Liver (tissue), 9 donors: Measurements from ENCODE around the gene BTBD9. TPM values are rescaled to one million over a fixed set of nuclear protein-coding genes. Genes with fewer than 3 reads are reported as not detected.

Experiments used
- DNase-seq: peaks from one replicate; pipeline ENCODE4 v3.0.0-alpha.2; 2017; ENCODE audit warnings: low spot score
- H3K27ac ChIP-seq, 2 donors: one replicate each; pipeline ENCODE4 v1.7.0; 2013; ENCODE audit warnings: inconsistent platforms in 2 of 2, low read length in 2 of 2, control low read depth in 1 of 2, low read depth in 1 of 2, mild to moderate bottlenecking in 1 of 2
- H3K27me3 ChIP-seq, 4 donors: one replicate each; pipeline versions ENCODE4 v1.6.1 to v1.7.0; 2013; ENCODE audit warnings: low read length in 3 of 4, inconsistent platforms in 1 of 4, mild to moderate bottlenecking in 1 of 4, moderate library complexity in 1 of 4; ENCODE audit not compliant: control insufficient read depth in 4 of 4, insufficient read depth in 4 of 4
- H3K36me3 ChIP-seq, 4 donors: one replicate each; pipeline versions ENCODE4 v1.6.1 to v1.7.0; 2013; ENCODE audit warnings: low read length in 3 of 4, mild to moderate bottlenecking in 3 of 4, low read depth in 1 of 4, moderate library complexity in 1 of 4; ENCODE audit not compliant: control insufficient read depth in 4 of 4, insufficient read depth in 3 of 4
- H3K4me1 ChIP-seq, 4 donors: one replicate each; pipeline versions ENCODE4 v1.6.1 to v1.7.0; 2013; ENCODE audit warnings: low read length in 3 of 4, mild to moderate bottlenecking in 3 of 4, moderate library complexity in 1 of 4; ENCODE audit not compliant: control insufficient read depth in 4 of 4, insufficient read depth in 4 of 4
- H3K4me3 ChIP-seq, 3 donors: one replicate each; pipeline versions ENCODE4 v1.6.1 to v1.7.0; 2013; ENCODE audit warnings: low read length in 3 of 3, control low read depth in 1 of 3, low read depth in 1 of 3, mild to moderate bottlenecking in 1 of 3
- H3K9ac ChIP-seq, 2 donors: one replicate each; pipeline ENCODE4 v1.7.0; 2013; ENCODE audit warnings: low read length in 2 of 2, mild to moderate bottlenecking in 2 of 2, moderate library complexity in 2 of 2, control low read depth in 1 of 2, low read depth in 1 of 2
- H3K9me3 ChIP-seq, 4 donors: one replicate each; pipeline versions ENCODE4 v1.6.1 to v1.7.0; 2013; ENCODE audit warnings: low read length in 3 of 4; ENCODE audit not compliant: control insufficient read depth in 4 of 4
- ATF3 ChIP-seq: IDR thresholded peaks from 2 replicates; pipeline ENCODE4 v1.6.1; 2016; ENCODE audit warnings: antibody characterized with exemption
- CTCF ChIP-seq: fragments of 150-350 bp; IDR thresholded peaks from 2 replicates; pipeline ENCODE4 v1.5.1; 2017; ENCODE audit warnings: improper control_type of control experiment, low read depth, low read length; ENCODE audit not compliant: missing input control
- EGR1 ChIP-seq, 2 donors: IDR thresholded peaks; 2 replicates each; pipeline ENCODE4 v1.6.1; 2016 to 2018; ENCODE audit warnings: antibody characterized with exemption in 2 of 2, low read depth in 2 of 2
- FOXA1 ChIP-seq: IDR thresholded peaks from 2 replicates; pipeline ENCODE4 v1.6.1; 2016; ENCODE audit warnings: antibody characterized with exemption
- FOXA2 ChIP-seq: IDR thresholded peaks from 2 replicates; pipeline ENCODE4 v1.6.1; 2016; ENCODE audit warnings: antibody characterized with exemption
- GABPA ChIP-seq, 2 donors: IDR thresholded peaks in 1 of 2; conservative IDR thresholded peaks in 1 of 2; 2 replicates each; pipeline ENCODE4 v1.6.1; 2016; ENCODE audit warnings: antibody characterized with exemption in 2 of 2, mild to moderate bottlenecking in 1 of 2, moderate library complexity in 1 of 2
- HNF4A ChIP-seq, 2 donors: conservative IDR thresholded peaks; 2 replicates each; pipeline ENCODE4 v1.6.1; 2016; ENCODE audit warnings: antibody characterized with exemption in 2 of 2, mild to moderate bottlenecking in 2 of 2
- HNF4G ChIP-seq: IDR thresholded peaks from 2 replicates; pipeline ENCODE4 v1.6.1; 2016; ENCODE audit warnings: antibody characterized with exemption
- JUND ChIP-seq, 2 donors: IDR thresholded peaks; 2 replicates each; pipeline ENCODE4 v1.6.1; 2016; ENCODE audit warnings: antibody characterized with exemption in 2 of 2
- MAX ChIP-seq: IDR thresholded peaks from 2 replicates; pipeline ENCODE4 v1.6.1; 2016; ENCODE audit warnings: antibody characterized with exemption
- NR2F2 ChIP-seq: IDR thresholded peaks from 2 replicates; pipeline ENCODE4 v1.6.1; 2016; ENCODE audit warnings: antibody characterized with exemption
- RAD21 ChIP-seq, 2 donors: IDR thresholded peaks; 2 replicates each; pipeline ENCODE4 v1.6.1; 2016; ENCODE audit warnings: antibody characterized with exemption in 2 of 2, mild to moderate bottlenecking in 2 of 2
- REST ChIP-seq: IDR thresholded peaks from 2 replicates; pipeline ENCODE4 v1.6.1; 2016; ENCODE audit warnings: antibody characterized with exemption, mild to moderate bottlenecking
- RXRA ChIP-seq, 2 donors: IDR thresholded peaks; 2 replicates each; pipeline ENCODE4 v1.6.1; 2017 to 2018; ENCODE audit warnings: antibody characterized with exemption in 2 of 2, mild to moderate bottlenecking in 1 of 2
- SP1 ChIP-seq: IDR thresholded peaks from 2 replicates; pipeline ENCODE4 v1.6.1; 2018; ENCODE audit warnings: antibody characterized with exemption, mild to moderate bottlenecking
- TAF1 ChIP-seq: conservative IDR thresholded peaks from 2 replicates; pipeline ENCODE4 v1.6.1; 2016; ENCODE audit warnings: antibody characterized with exemption, mild to moderate bottlenecking
- YY1 ChIP-seq: IDR thresholded peaks from 2 replicates; pipeline ENCODE4 v1.6.1; 2016; ENCODE audit warnings: antibody characterized with exemption, mild to moderate bottlenecking
- ZBTB33 ChIP-seq: IDR thresholded peaks from 2 replicates; pipeline ENCODE4 v1.6.1; 2016; ENCODE audit warnings: antibody characterized with exemption
- WGBS: extraction: QIAGEN DNeasy Blood & Tissue Kit; methylation state at CpG from one replicate; pipeline ENCODE4 v1.1.7; 2013; 5-methylcytosine and 5-hydroxymethylcytosine counted together
- polyA plus RNA-seq, 2 donors: library from polyadenylated mRNA; stranded (reverse) in 1 of 2; unstranded in 1 of 2; fragments of 200-250 nt in 1 of 2; fragments of >200 nt in 1 of 2; fragmentation: Nextera tagmentation in 1 of 2; extraction: Ambion mirVana in 1 of 2; gene quantifications; one replicate each; pipeline versions ENCODE4 v1.2.1 to v1.2.3, GENCODE V29; 2013 to 2015
- total RNA-seq, 2 donors: library from RNA; depleted of rRNA; stranded (reverse); fragments of >200 nt; gene quantifications; one replicate each; pipeline ENCODE4 v1.2.3, GENCODE V29; 2014
- donor health status: healthy.
- donor health status: healthy.
- donor health status: healthy.
- donor health status: healthy.
- donor health status: healthy.

Gene BTBD9
- total and polyA plus RNA-seq, 4 donors, result 2.0 to 12.4 (median 5.7) TPM

- no peak overlapping the region for H3K27ac ChIP-seq
- H3K4me1 ChIP-seq, result no peaks in the 10 kb centered on the region
- no peaks in the 10 kb centered on the region for H3K9me3 ChIP-seq
- H3K36me3 ChIP-seq, result peaks cover 0 to 4% (median 1%) of the 10 kb centered on the region in 4 donors
- no peak overlapping the region for H3K9ac ChIP-seq
- no peak for TF ChIP-seq FOXA1
- TF ChIP-seq EGR1 (IDR thresholded peaks at IDR 0.05; ENCODE audit: low read depth in 2 of 2), result no peak
- TF ChIP-seq NR2F2, result no peak
- TF ChIP-seq YY1, result no peak
- no peak for TF ChIP-seq CTCF
- 99% methylated on average over 6 of the region's 6 CpGs for WGBS
- no peak for DNase-seq
- H3K27me3 ChIP-seq, result no peaks in the 10 kb centered on the region
- no peak overlapping the region for H3K4me3 ChIP-seq
Observed at GRCh38 chr6:38580030-38580429, 59.7 kb downstream of the BTBD9 start.

- TF ChIP-seq RXRA (IDR thresholded peaks at IDR 0.05) (no peak), ZBTB33 (no peak), FOXA2 (no peak), GABPA (IDR thresholded peaks at IDR 0.05 in 1 of 2, conservative IDR thresholded peaks at IDR 0.05 in 1 of 2) (no peak), SP1 (no peak), ATF3 (no peak), MAX (no peak), EGR1 (IDR thresholded peaks at IDR 0.05; ENCODE audit: low read depth in 2 of 2) (no peak), REST (no peak), CTCF (no peak), JUND (IDR thresholded peaks at IDR 0.05) (no peak), FOXA1 (no peak), HNF4A (conservative IDR thresholded peaks at IDR 0.05) (no peak), HNF4G (no peak), YY1 (no peak), RAD21 (IDR thresholded peaks at IDR 0.05) (no peak), TAF1 (no peak), NR2F2 (no peak)
- no peaks in the 10 kb centered on the region for H3K27me3 ChIP-seq
- H3K4me3 ChIP-seq, result no peak overlapping the region
- H3K27ac ChIP-seq, result no peak overlapping the region
- no peaks in the 10 kb centered on the region for H3K4me1 ChIP-seq
- no peak for DNase-seq
- H3K9ac ChIP-seq, result no peak overlapping the region
- no peaks in the 10 kb centered on the region for H3K9me3 ChIP-seq
- H3K36me3 ChIP-seq, result peaks cover 0 to 4% (median 1%) of the 10 kb centered on the region in 4 donors
Observed at GRCh38 chr6:38579010-38579628, 60.6 kb downstream of the BTBD9 start.
